CD14-positive monocyte (primary cell): ENCODE data around the gene CPLANE1. TPM values are rescaled to one million over a fixed set of nuclear protein-coding genes. Genes with fewer than 3 reads are reported as not detected.

Experiments
- DNase-seq, 3 donors: peaks; one replicate each; pipeline ENCODE4 v3.0.0-alpha.2; 2011 to 2022
- H2AFZ ChIP-seq: 2 replicates; pipeline ENCODE4 v1.6.0; 2012; ENCODE audit warnings: mild to moderate bottlenecking, low read depth, low read length, inconsistent platforms; ENCODE audit not compliant: insufficient read depth, poor library complexity, severe bottlenecking
- H3K27ac ChIP-seq, 2 donors: 1 replicate in 1 of 2; 2 replicates in 1 of 2; pipeline ENCODE4 v1.5.1; 2012 to 2013; ENCODE audit warnings: low read length in 2 of 2, control low read depth in 1 of 2, inconsistent platforms in 1 of 2, low read depth in 1 of 2, mild to moderate bottlenecking in 1 of 2
- H3K27me3 ChIP-seq, 2 donors: one replicate each; pipeline versions ENCODE4 v1.6.0 to v1.6.1; 2011 to 2013; ENCODE audit warnings: low read length in 2 of 2; ENCODE audit not compliant: control insufficient read depth in 2 of 2, insufficient read depth in 2 of 2
- H3K36me3 ChIP-seq, 2 donors: replicated peaks in 1 of 2; 1 replicate in 1 of 2; 2 replicates in 1 of 2; pipeline versions ENCODE4 v1.5.1 to v1.6.1; 2012 to 2013; ENCODE audit warnings: low read length in 2 of 2, control low read depth in 1 of 2, inconsistent platforms in 1 of 2, mild to moderate bottlenecking in 1 of 2; ENCODE audit not compliant: insufficient read depth in 2 of 2, control insufficient read depth in 1 of 2
- H3K4me1 ChIP-seq, 2 donors: 1 replicate in 1 of 2; 2 replicates in 1 of 2; pipeline versions ENCODE4 v1.5.1 to v1.6.1; 2012 to 2013; ENCODE audit warnings: low read length in 2 of 2, control low read depth in 1 of 2, inconsistent platforms in 1 of 2, mild to moderate bottlenecking in 1 of 2, moderate library complexity in 1 of 2; ENCODE audit not compliant: insufficient read depth in 2 of 2, control insufficient read depth in 1 of 2
- H3K4me2 ChIP-seq: replicated peaks from 2 replicates; pipeline ENCODE3; 2012; ENCODE audit warnings: low read length, moderate library complexity, mild to moderate bottlenecking; ENCODE audit not compliant: poor library complexity, severe bottlenecking; ENCODE audit errors: extremely low read depth
- H3K4me3 ChIP-seq, 3 experiments: fragments of 200-600 bp in 1 of 3; sonication (generic) in 1 of 3; replicated peaks in 1 of 3; 1 replicate in 2 of 3; 2 replicates in 1 of 3; pipeline ENCODE4 v1.5.1; 2011 to 2013; ENCODE audit warnings: low read length in 3 of 3, mild to moderate bottlenecking in 3 of 3, control low read depth in 2 of 3, low read depth in 2 of 3, inconsistent platforms in 1 of 3, moderate library complexity in 1 of 3
- H3K79me2 ChIP-seq: 2 replicates; pipeline ENCODE4 v1.6.0; 2012; ENCODE audit warnings: mild to moderate bottlenecking, control low read depth, inconsistent platforms, low read length, moderate library complexity; ENCODE audit not compliant: insufficient read depth
- H3K9ac ChIP-seq: 2 replicates; pipeline ENCODE4 v1.6.0; 2017; ENCODE audit warnings: low read length, mild to moderate bottlenecking; ENCODE audit not compliant: insufficient read depth, poor library complexity, severe bottlenecking
- H3K9me3 ChIP-seq, 2 donors: replicated peaks in 1 of 2; 1 replicate in 1 of 2; 2 replicates in 1 of 2; pipeline versions ENCODE4 v1.5.1 to v1.6.1; 2012 to 2013; ENCODE audit warnings: low read length in 2 of 2, control low read depth in 1 of 2; ENCODE audit not compliant: control insufficient read depth in 1 of 2, insufficient read depth in 1 of 2
- H4K20me1 ChIP-seq: 2 replicates; pipeline ENCODE4 v1.6.0; 2012; ENCODE audit warnings: mild to moderate bottlenecking, low read length, control low read depth, moderate library complexity; ENCODE audit not compliant: insufficient read depth
- H3K27ac Mint-ChIP-seq, 7 donors: one replicate each; pipeline ENCODE4 v1.8.0; 2020; ENCODE audit warnings: mild to moderate bottlenecking in 7 of 7, mixed read lengths in 7 of 7, moderate library complexity in 6 of 7, inconsistent platforms in 2 of 7
- H3K27me3 Mint-ChIP-seq, 3 donors: one replicate each; pipeline ENCODE4 v1.8.0; 2021 to 2022; ENCODE audit warnings: low read depth in 3 of 3, mild to moderate bottlenecking in 3 of 3, mixed read lengths in 3 of 3, moderate library complexity in 3 of 3, inconsistent platforms in 1 of 3
- H3K36me3 Mint-ChIP-seq, 2 donors: one replicate each; pipeline ENCODE4 v1.8.0; 2020; ENCODE audit warnings: mixed read lengths in 2 of 2, inconsistent platforms in 1 of 2, mild to moderate bottlenecking in 1 of 2
- H3K4me1 Mint-ChIP-seq: one replicate; pipeline ENCODE4 v1.8.0; 2020; ENCODE audit warnings: mild to moderate bottlenecking, mixed read lengths
- H3K4me3 Mint-ChIP-seq, 2 donors: one replicate each; pipeline ENCODE4 v1.8.0; 2020; ENCODE audit warnings: mild to moderate bottlenecking in 2 of 2, mixed read lengths in 2 of 2, moderate library complexity in 1 of 2
- H3K9me3 Mint-ChIP-seq, 7 donors: one replicate each; pipeline ENCODE4 v1.8.0; 2020 to 2022; ENCODE audit warnings: mixed read lengths in 7 of 7, mild to moderate bottlenecking in 6 of 7, moderate library complexity in 6 of 7, inconsistent platforms in 2 of 7
- CTCF ChIP-seq: fragments of 200-600 bp; IDR thresholded peaks from one replicate; pipeline ENCODE4 v1.8.0; 2022; ENCODE audit warnings: antibody characterized with exemption, mild to moderate bottlenecking
- WGBS: methylation state at CpG from one replicate; pipeline ENCODE4 v1.1.5; 2013; ENCODE audit warnings: missing lambda C conversion rate; ENCODE audit not compliant: insufficient coverage; 5-methylcytosine and 5-hydroxymethylcytosine counted together
- intact Hi-C, 2 donors: fragments of 100-400 bp; cut with micrococcal nuclease; formaldehyde crosslinking; loops; one replicate each; pipeline versions ENCODE4 v1.15.0 to v1.15.1; 2023
- polyA plus RNA-seq, 3 donors: library from polyadenylated mRNA; depleted of rRNA in 1 of 3; unstranded in 2 of 3; stranded (reverse) in 1 of 3; fragments of 300-500 nt in 2 of 3; fragments of >200 nt in 1 of 3; fragmentation: Illumina TruSeq in 2 of 3; gene quantifications; 1 replicate in 2 of 3; 2 replicates in 1 of 3; pipeline ENCODE4 v1.2.3, GENCODE V29; 2012 to 2021

The CPLANE1 gene
- polyA plus RNA-seq, 3 donors, result 0.25 to 1.6 (median 0.88) TPM

- DNase-seq, result no peak
- H3K4me2 ChIP-seq, result no peak overlapping the region
- no peak overlapping the region for H3K27ac ChIP-seq
- H3K4me3 ChIP-seq, result no peak overlapping the region
- 94% methylated on average over 2 of the region's 6 CpGs for WGBS
- H3K27me3 ChIP-seq, result no peaks in the 10 kb centered on the region
- intact Hi-C loops, result no loop called here
- H3K4me1 Mint-ChIP-seq, result no peaks in the 10 kb centered on the region
- no peak overlapping the region for H2AFZ ChIP-seq
- no peaks in the 10 kb centered on the region for H3K9me3 Mint-ChIP-seq
- H3K79me2 ChIP-seq, result no peaks in the 10 kb centered on the region
- H3K36me3 Mint-ChIP-seq, result peaks cover 26 to 34% of the 10 kb centered on the region in 2 donors
- H3K9me3 ChIP-seq, result no peaks in the 10 kb centered on the region
- TF ChIP-seq CTCF, result no peak
- no peaks in the 10 kb centered on the region for H4K20me1 ChIP-seq
- H3K4me1 ChIP-seq, result no peaks in the 10 kb centered on the region
- H3K4me3 Mint-ChIP-seq, result no peak overlapping the region
- no peak overlapping the region for H3K9ac ChIP-seq
- H3K27ac Mint-ChIP-seq, result peak overlapping the region in 1 of 7 donors; percentile 48
- H3K36me3 ChIP-seq, result peaks cover 3 to 60% of the 10 kb centered on the region in 2 donors
- no peaks in the 10 kb centered on the region for H3K27me3 Mint-ChIP-seq
Measured at GRCh38 chr5:37170856-37171255, 78.3 kb downstream of the CPLANE1 start.

- Histone ChIP-seq H3K27ac (no peak overlapping the region), H3K27me3 (no peaks in the 10 kb centered on the region), H2AFZ (no peak overlapping the region), H3K4me2 (no peak overlapping the region), H3K4me1 (no peaks in the 10 kb centered on the region), H3K36me3 (peaks cover 0 to 26% of the 10 kb centered on the region in 2 donors), H3K79me2 (no peaks in the 10 kb centered on the region), H3K9me3 (no peaks in the 10 kb centered on the region), H4K20me1 (no peaks in the 10 kb centered on the region), H3K4me3 (no peak overlapping the region), H3K9ac (no peak overlapping the region)
- no peak for DNase-seq
- peaks cover 20 to 26% of the 10 kb centered on the region in 2 donors for H3K36me3 Mint-ChIP-seq
- H3K4me3 Mint-ChIP-seq, result no peak overlapping the region
- H3K27ac Mint-ChIP-seq, result no peak overlapping the region
- intact Hi-C loops, result no loop called here
- no peaks in the 10 kb centered on the region for H3K27me3 Mint-ChIP-seq
- H3K4me1 Mint-ChIP-seq, result no peaks in the 10 kb centered on the region
- TF ChIP-seq CTCF, result no peak
- no CpG with 5 or more reads among the region's 3 CpGs for WGBS
- H3K9me3 Mint-ChIP-seq, result no peaks in the 10 kb centered on the region
Measured at GRCh38 chr5:37166197-37166596, 83.0 kb downstream of the CPLANE1 start.
